B cell (primary cell): ENCODE results near the gene MAFF. TPM values are rescaled to one million over a fixed set of nuclear protein-coding genes. Genes with fewer than 3 reads are reported as not detected.

Source experiments
- ATAC-seq: fragments of 200-7000 bp; cut with Tn5 transposase; one replicate; pipeline ENCODE4 v1.10.0; 2021; ENCODE audit warnings: low read depth, mild to moderate bottlenecking, moderate number of reproducible peaks, moderate library complexity
- CTCF ChIA-PET: fragments of 350-600 bp; sonication (Branson Sonifier 250); formaldehyde crosslinking; loops from one replicate; lab custom pipeline; 2021; ENCODE audit warnings: antibody characterized with exemption, inconsistent platforms; lab: Charles Lee
- POLR2A ChIA-PET: fragments of 350-600 bp; sonication (Branson Sonifier 250); formaldehyde crosslinking; loops from one replicate; lab custom pipeline; 2021; ENCODE audit warnings: antibody characterized with exemption; lab: Charles Lee
- DNase-seq: peaks from one replicate; pipeline ENCODE4 v3.0.0; 2013
- H2AFZ ChIP-seq: 2 replicates; pipeline ENCODE4 v1.6.1; 2012; ENCODE audit warnings: mild to moderate bottlenecking, low read depth, low read length; ENCODE audit not compliant: insufficient read depth, poor library complexity, severe bottlenecking
- H3K27ac ChIP-seq, 2 donors: 1 replicate in 1 of 2; 2 replicates in 1 of 2; pipeline ENCODE4 v1.5.1; 2012 to 2013; ENCODE audit warnings: low read length in 2 of 2, mild to moderate bottlenecking in 2 of 2, moderate library complexity in 1 of 2
- H3K27me3 ChIP-seq, 4 experiments: fragments of 200-600 bp in 1 of 4; sonication (generic) in 1 of 4; replicated peaks in 1 of 4; 1 replicate in 2 of 4; 2 replicates in 2 of 4; pipeline versions ENCODE4 v1.6.1 to v1.7.0; 2013 to 2016; ENCODE audit warnings: low read length in 3 of 4, mild to moderate bottlenecking in 2 of 4, mixed read lengths in 1 of 4, moderate library complexity in 1 of 4; ENCODE audit not compliant: insufficient read depth in 4 of 4, control insufficient read depth in 3 of 4; ENCODE audit errors: control extremely low read depth in 1 of 4
- H3K36me3 ChIP-seq, 2 experiments: replicated peaks in 1 of 2; 1 replicate in 1 of 2; 2 replicates in 1 of 2; pipeline versions ENCODE4 v1.6.1 to v1.7.1; 2013; ENCODE audit warnings: low read length in 1 of 2; ENCODE audit not compliant: insufficient read depth in 2 of 2, control insufficient read depth in 1 of 2; ENCODE audit errors: control extremely low read depth in 1 of 2, extremely low read depth in 1 of 2
- H3K4me1 ChIP-seq, 2 donors: fragments of 200-600 bp in 1 of 2; sonication (generic) in 1 of 2; 1 replicate in 1 of 2; 2 replicates in 1 of 2; pipeline versions ENCODE4 v1.5.1 to v1.6.1; 2013 to 2017; ENCODE audit warnings: low read length in 2 of 2; ENCODE audit not compliant: control insufficient read depth in 2 of 2, insufficient read depth in 2 of 2
- H3K4me2 ChIP-seq: replicated peaks from 2 replicates; pipeline ENCODE3; 2012; ENCODE audit warnings: mild to moderate bottlenecking, low read depth, low read length; ENCODE audit not compliant: poor library complexity, severe bottlenecking
- H3K4me3 ChIP-seq, 5 experiments: fragments of 200-600 bp in 1 of 5; sonication (generic) in 1 of 5; 1 replicate in 3 of 5; 2 replicates in 2 of 5; pipeline versions ENCODE4 v1.5.1 to v1.7.0; 2011 to 2016; ENCODE audit warnings: low read length in 4 of 5, mild to moderate bottlenecking in 4 of 5, low read depth in 2 of 5, control low read depth in 1 of 5, moderate library complexity in 1 of 5; ENCODE audit not compliant: insufficient read depth in 1 of 5; ENCODE audit errors: control extremely low read depth in 1 of 5, extremely low read depth in 1 of 5
- H3K79me2 ChIP-seq: fragments of 200-600 bp; sonication (generic); one replicate; pipeline ENCODE4 v1.6.0; 2016; ENCODE audit warnings: low read length; ENCODE audit not compliant: control insufficient read depth, insufficient read depth
- H3K9ac ChIP-seq: fragments of 200-600 bp; sonication (generic); 2 replicates; pipeline ENCODE4 v1.6.1; 2017; ENCODE audit warnings: mild to moderate bottlenecking, low read length, moderate library complexity
- H3K9me3 ChIP-seq, 3 donors: one replicate each; pipeline versions ENCODE4 v1.6.1 to v1.7.1; 2013; ENCODE audit warnings: low read length in 2 of 3; ENCODE audit not compliant: control insufficient read depth in 2 of 3, insufficient read depth in 1 of 3; ENCODE audit errors: control extremely low read depth in 1 of 3
- H4K20me1 ChIP-seq: 2 replicates; pipeline ENCODE4 v1.6.0; 2012; ENCODE audit warnings: mild to moderate bottlenecking, low read length; ENCODE audit not compliant: insufficient read depth, control insufficient read depth, poor library complexity, severe bottlenecking
- H3K27ac Mint-ChIP-seq: one replicate; pipeline ENCODE4 v1.8.0; 2021; ENCODE audit warnings: mixed read lengths
- H3K27me3 Mint-ChIP-seq: one replicate; pipeline ENCODE4 v1.8.0; 2021; ENCODE audit warnings: mixed read lengths
- H3K4me1 Mint-ChIP-seq: one replicate; pipeline ENCODE4 v1.8.0; 2021; ENCODE audit warnings: mixed read lengths
- H3K4me3 Mint-ChIP-seq: one replicate; pipeline ENCODE4 v1.8.0; 2021; ENCODE audit warnings: mixed read lengths
- H3K9me3 Mint-ChIP-seq: one replicate; pipeline ENCODE4 v1.8.0; 2022; ENCODE audit warnings: mixed read lengths; ENCODE audit not compliant: insufficient read depth
- EZH2 ChIP-seq: IDR thresholded peaks from 2 replicates; pipeline ENCODE4 v1.6.1; 2012; ENCODE audit warnings: borderline replicate concordance, low read depth, mild to moderate bottlenecking, moderate library complexity, low read length; ENCODE audit not compliant: insufficient read depth, poor library complexity, severe bottlenecking
- WGBS: methylation state at CpG from one replicate; pipeline ENCODE4 v1.1.5; 2013; ENCODE audit warnings: missing lambda C conversion rate; ENCODE audit not compliant: insufficient coverage; 5-methylcytosine and 5-hydroxymethylcytosine counted together
- intact Hi-C: fragments of 100-400 bp; cut with micrococcal nuclease; formaldehyde crosslinking; loops from one replicate; pipeline ENCODE4 v1.10.0; 2022
- polyA plus RNA-seq: library from polyadenylated mRNA; depleted of rRNA; stranded (reverse); fragments of >200 nt; gene quantifications from 2 replicates; pipeline ENCODE4 v1.2.3, GENCODE V29; 2012
- total RNA-seq, 2 donors: library from RNA; stranded (reverse); fragments of 120-200 nt in 1 of 2; gene quantifications; 1 replicate in 1 of 2; 2 replicates in 1 of 2; pipeline versions ENCODE4 v1.2.3 to v1.2.4, GENCODE V29; 2013 to 2022
- TF ChIP-seq, protein P1 (sequence below): fragments of 200-600 bp; IDR thresholded peaks from one replicate; pipeline ENCODE4 v1.8.0; 2022; ENCODE audit warnings: antibody characterized with exemption, mild to moderate bottlenecking

The MAFF gene
- total and polyA plus RNA-seq, 2 donors (not counting 1 experiment from before 2014, with no cell fraction given): 5.3 to 18.0 TPM

DNA sequence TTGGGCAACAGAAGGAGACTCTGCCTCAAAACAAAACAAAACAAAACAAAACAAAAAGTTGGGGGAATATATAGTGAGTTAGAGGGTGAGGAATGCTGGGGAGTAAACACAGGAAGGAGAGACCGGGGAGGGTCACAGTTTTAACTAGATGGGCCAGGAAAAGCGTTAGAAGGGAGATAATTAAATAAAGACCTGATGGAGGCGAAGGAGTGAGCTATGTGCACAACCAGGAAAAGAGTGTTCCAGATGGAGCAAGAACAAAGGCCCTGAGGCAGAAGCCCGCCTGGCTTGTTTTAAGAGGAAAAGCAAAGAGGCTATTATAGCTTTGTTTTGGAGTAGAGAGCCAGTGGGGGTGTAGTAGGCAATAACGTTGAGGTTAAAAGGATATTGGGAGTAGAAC, 15.4 kb upstream of the MAFF start:
- Histone ChIP-seq H4K20me1 (no peaks in the 10 kb centered on the region), H2AFZ (no peak overlapping the region), H3K36me3 (no peaks in the 10 kb centered on the region), H3K79me2 (peaks cover under 1% of the 10 kb centered on the region), H3K4me1 (peaks cover 3 to 6% of the 10 kb centered on the region in 2 donors), H3K9me3 (no peaks in the 10 kb centered on the region), H3K9ac (no peak overlapping the region), H3K27me3 (peaks cover 0 to 2% (median 0%) of the 10 kb centered on the region in 4 experiments), H3K27ac (no peak overlapping the region), H3K4me2 (no peak overlapping the region), H3K4me3 (no peak overlapping the region)
- Mint-ChIP-seq H3K9me3 (no peaks in the 10 kb centered on the region), H3K4me3 (no peak overlapping the region), H3K4me1 (peaks cover 7% of the 10 kb centered on the region), H3K27me3 (peaks cover 13% of the 10 kb centered on the region), H3K27ac (no peak overlapping the region)
- CTCF ChIA-PET: no interaction called here
- 84% methylated on average over 5 of the region's 5 CpGs for WGBS
- DNase-seq: no peak
- no peak for ATAC-seq
- intact Hi-C loops: loop anchor here (10.0 kb wide), 2 partner anchors 132 to 518 kb away; partner anchors contain the start of genes GTPBP1, JOSD1 and PICK1
- POLR2A ChIA-PET: interaction anchor here (0.6 kb wide), 1 partner anchor 19 kb away, joined by 6 read pairs; no protein-coding TSS in a partner anchor
- TF ChIP-seq, protein P1, sequence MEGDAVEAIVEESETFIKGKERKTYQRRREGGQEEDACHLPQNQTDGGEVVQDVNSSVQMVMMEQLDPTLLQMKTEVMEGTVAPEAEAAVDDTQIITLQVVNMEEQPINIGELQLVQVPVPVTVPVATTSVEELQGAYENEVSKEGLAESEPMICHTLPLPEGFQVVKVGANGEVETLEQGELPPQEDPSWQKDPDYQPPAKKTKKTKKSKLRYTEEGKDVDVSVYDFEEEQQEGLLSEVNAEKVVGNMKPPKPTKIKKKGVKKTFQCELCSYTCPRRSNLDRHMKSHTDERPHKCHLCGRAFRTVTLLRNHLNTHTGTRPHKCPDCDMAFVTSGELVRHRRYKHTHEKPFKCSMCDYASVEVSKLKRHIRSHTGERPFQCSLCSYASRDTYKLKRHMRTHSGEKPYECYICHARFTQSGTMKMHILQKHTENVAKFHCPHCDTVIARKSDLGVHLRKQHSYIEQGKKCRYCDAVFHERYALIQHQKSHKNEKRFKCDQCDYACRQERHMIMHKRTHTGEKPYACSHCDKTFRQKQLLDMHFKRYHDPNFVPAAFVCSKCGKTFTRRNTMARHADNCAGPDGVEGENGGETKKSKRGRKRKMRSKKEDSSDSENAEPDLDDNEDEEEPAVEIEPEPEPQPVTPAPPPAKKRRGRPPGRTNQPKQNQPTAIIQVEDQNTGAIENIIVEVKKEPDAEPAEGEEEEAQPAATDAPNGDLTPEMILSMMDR: no peak
- no peak for TF ChIP-seq EZH2

DNA sequence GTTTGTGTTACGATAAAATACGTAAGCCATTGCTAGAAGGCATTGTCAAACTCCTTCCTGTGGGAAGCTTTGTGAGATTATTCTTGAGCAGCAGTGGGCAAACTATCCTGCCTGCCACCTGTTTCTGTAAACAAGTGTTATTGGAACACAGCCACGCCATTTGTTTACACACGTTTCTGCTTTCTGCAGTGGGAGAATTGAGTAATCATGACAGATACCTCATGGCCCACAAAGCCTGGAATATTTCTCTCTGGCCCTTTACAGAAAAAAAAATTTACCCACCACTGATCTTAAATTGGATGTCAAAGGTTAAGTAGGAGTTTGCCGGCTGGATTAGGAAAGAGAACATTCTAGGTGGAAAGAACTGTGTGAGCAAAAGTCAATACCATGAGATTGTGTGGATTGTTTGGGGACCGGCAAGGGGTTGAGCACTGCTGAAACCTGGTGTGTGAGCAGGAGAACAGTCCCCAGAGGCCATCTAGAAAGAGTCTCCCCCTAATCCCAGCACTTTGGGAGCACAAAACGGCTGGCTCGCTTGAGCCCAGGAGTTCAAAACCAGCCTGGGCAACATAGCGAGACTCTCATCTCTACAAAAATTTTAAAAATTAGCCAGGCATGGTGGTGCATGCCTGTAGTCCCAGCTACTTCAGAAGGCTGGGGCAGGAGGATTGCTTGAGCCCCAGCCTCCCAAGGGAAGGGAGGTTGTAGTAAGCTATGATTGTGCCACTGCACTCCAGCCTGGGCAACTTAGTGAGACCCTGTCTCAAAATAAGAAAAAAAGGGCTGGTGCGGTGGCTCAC, 14.2 kb upstream of the MAFF start:
- Histone ChIP-seq H3K4me2 (no peak overlapping the region), H3K36me3 (no peaks in the 10 kb centered on the region), H3K79me2 (no peaks in the 10 kb centered on the region), H3K27me3 (peaks cover 0 to 2% (median 0%) of the 10 kb centered on the region in 4 experiments), H3K9me3 (no peaks in the 10 kb centered on the region), H4K20me1 (no peaks in the 10 kb centered on the region), H3K27ac (no peak overlapping the region), H2AFZ (no peak overlapping the region), H3K4me1 (no peaks in the 10 kb centered on the region), H3K4me3 (no peak overlapping the region), H3K9ac (no peak overlapping the region)
- Mint-ChIP-seq H3K27ac (no peak overlapping the region), H3K9me3 (no peaks in the 10 kb centered on the region), H3K27me3 (peaks cover 24% of the 10 kb centered on the region), H3K4me3 (no peak overlapping the region), H3K4me1 (no peaks in the 10 kb centered on the region)
- intact Hi-C loops: loop anchor here (10.0 kb wide), 2 partner anchors 133 to 517 kb away; partner anchors contain the start of genes GTPBP1, JOSD1 and PICK1
- CTCF ChIA-PET: interaction anchor here (1.3 kb wide), 1 partner anchor 13 kb away, joined by 3 read pairs; no protein-coding TSS in a partner anchor
- POLR2A ChIA-PET: no interaction called here
- DNase-seq (no peak), ATAC-seq (no peak)
- 100% methylated on average over 6 of the region's 10 CpGs for WGBS
- TF ChIP-seq, protein P1: no peak
- no peak for TF ChIP-seq EZH2
